Osteocyte (in vitro differentiated cells): ENCODE data around the gene CADPS2. TPM values are rescaled to one million over a fixed set of nuclear protein-coding genes. Genes with fewer than 3 reads are reported as not detected.

Source experiments
- DNase-seq: peaks from one replicate; pipeline ENCODE4 v3.0.0; 2021; ENCODE audit warnings: mixed read lengths; ENCODE audit not compliant: unreplicated experiment; ENCODE audit errors: extremely low spot score
- H3K27ac Mint-ChIP-seq: one replicate; pipeline ENCODE4 v1.8.0; 2021; ENCODE audit warnings: mild to moderate bottlenecking, mixed read lengths; ENCODE audit not compliant: unreplicated experiment
- H3K27me3 Mint-ChIP-seq: one replicate; pipeline ENCODE4 v1.8.0; 2021; ENCODE audit warnings: mixed read lengths; ENCODE audit not compliant: unreplicated experiment
- H3K36me3 Mint-ChIP-seq: one replicate; pipeline ENCODE4 v1.8.0; 2021; ENCODE audit warnings: mixed read lengths; ENCODE audit not compliant: unreplicated experiment
- H3K4me1 Mint-ChIP-seq: one replicate; pipeline ENCODE4 v1.8.0; 2021; ENCODE audit warnings: mixed read lengths; ENCODE audit not compliant: unreplicated experiment
- H3K4me3 Mint-ChIP-seq: one replicate; pipeline ENCODE4 v1.8.0; 2021; ENCODE audit warnings: mild to moderate bottlenecking, moderate library complexity, mixed read lengths; ENCODE audit not compliant: unreplicated experiment
- H3K9me3 Mint-ChIP-seq: one replicate; pipeline ENCODE4 v1.8.0; 2021; ENCODE audit warnings: mixed read lengths; ENCODE audit not compliant: unreplicated experiment
- total RNA-seq: library from RNA; stranded (reverse); gene quantifications from 2 replicates; pipeline ENCODE4 v1.2.1, GENCODE V29; 2021
- TF ChIP-seq, protein P1 (sequence below): fragments of 200-600 bp; sonication (generic); IDR thresholded peaks from 2 replicates; pipeline ENCODE4 v1.5.0; 2021; ENCODE audit warnings: antibody characterized with exemption, mild to moderate bottlenecking, moderate library complexity

The CADPS2 gene
- total RNA-seq, 1 donor from 2014 or later: 0.81 TPM

DNA sequence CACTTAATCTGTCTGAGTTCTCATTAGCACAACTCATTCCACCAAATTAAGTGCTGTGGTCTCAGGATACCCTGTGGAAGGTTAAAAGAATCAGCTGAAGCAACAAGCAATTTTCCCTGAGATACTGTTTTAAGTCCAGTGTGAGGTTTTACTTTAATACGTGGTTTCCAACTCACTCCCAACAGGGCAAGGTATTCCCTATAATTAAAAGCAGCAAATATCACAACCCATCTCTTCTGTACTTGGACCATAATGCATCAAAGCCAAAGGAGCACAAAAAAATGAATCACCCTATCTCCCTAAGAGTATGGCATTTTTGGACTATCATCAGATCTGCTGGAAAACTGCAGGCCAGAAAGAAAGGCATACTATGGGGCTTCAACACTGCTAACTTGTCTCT, 4.9 kb downstream of the CADPS2 start:
- Mint-ChIP-seq H3K9me3 (no peaks in the 10 kb centered on the region), H3K36me3 (no peaks in the 10 kb centered on the region), H3K4me3 (no peak overlapping the region), H3K27me3 (peaks cover 36% of the 10 kb centered on the region), H3K27ac (no peak overlapping the region), H3K4me1 (peaks cover 5% of the 10 kb centered on the region)
- DNase-seq: no peak
- TF ChIP-seq, protein P1, sequence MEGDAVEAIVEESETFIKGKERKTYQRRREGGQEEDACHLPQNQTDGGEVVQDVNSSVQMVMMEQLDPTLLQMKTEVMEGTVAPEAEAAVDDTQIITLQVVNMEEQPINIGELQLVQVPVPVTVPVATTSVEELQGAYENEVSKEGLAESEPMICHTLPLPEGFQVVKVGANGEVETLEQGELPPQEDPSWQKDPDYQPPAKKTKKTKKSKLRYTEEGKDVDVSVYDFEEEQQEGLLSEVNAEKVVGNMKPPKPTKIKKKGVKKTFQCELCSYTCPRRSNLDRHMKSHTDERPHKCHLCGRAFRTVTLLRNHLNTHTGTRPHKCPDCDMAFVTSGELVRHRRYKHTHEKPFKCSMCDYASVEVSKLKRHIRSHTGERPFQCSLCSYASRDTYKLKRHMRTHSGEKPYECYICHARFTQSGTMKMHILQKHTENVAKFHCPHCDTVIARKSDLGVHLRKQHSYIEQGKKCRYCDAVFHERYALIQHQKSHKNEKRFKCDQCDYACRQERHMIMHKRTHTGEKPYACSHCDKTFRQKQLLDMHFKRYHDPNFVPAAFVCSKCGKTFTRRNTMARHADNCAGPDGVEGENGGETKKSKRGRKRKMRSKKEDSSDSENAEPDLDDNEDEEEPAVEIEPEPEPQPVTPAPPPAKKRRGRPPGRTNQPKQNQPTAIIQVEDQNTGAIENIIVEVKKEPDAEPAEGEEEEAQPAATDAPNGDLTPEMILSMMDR: no peak

- no peak overlapping the region for H3K27ac Mint-ChIP-seq
- H3K4me1 Mint-ChIP-seq: no peaks in the 10 kb centered on the region
- H3K27me3 Mint-ChIP-seq: no peaks in the 10 kb centered on the region
- no peaks in the 10 kb centered on the region for H3K36me3 Mint-ChIP-seq
- H3K4me3 Mint-ChIP-seq: no peak overlapping the region
- peaks cover 33% of the 10 kb centered on the region for H3K9me3 Mint-ChIP-seq
- no peak for DNase-seq
- TF ChIP-seq, protein P1: no peak
Measured at GRCh38 chr7:122869260-122869659, 17.0 kb downstream of the CADPS2 start.

DNA sequence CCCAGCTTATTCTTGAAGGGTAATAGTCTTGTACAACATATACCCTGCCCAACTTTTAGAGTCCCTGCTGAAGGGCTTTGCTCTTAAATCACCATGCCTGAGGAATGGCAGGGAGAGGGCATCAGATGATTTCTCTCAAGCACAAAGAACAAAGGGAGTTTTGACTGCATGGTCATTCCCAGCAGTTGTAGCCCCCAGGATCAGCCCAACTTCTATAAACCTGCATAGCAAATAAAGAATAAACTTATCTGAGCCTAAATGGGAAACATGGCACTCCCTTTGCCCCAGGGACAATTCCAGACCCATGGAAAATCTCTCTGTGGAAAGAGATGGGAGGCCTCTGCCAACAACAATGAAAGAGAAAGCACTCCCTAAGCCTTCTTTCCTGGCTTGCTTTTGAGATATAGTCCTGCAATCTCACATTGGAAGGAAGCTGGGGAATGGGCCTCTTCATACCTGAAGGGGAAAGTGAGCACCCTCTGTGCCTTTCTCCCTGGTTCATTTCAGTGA, 18.7 kb downstream of the CADPS2 start:
- Mint-ChIP-seq H3K27me3 (no peaks in the 10 kb centered on the region), H3K4me1 (no peaks in the 10 kb centered on the region), H3K36me3 (no peaks in the 10 kb centered on the region), H3K9me3 (peaks cover 33% of the 10 kb centered on the region), H3K4me3 (no peak overlapping the region), H3K27ac (no peak overlapping the region)
- TF ChIP-seq, protein P1: no peak
- DNase-seq: no peak

DNA sequence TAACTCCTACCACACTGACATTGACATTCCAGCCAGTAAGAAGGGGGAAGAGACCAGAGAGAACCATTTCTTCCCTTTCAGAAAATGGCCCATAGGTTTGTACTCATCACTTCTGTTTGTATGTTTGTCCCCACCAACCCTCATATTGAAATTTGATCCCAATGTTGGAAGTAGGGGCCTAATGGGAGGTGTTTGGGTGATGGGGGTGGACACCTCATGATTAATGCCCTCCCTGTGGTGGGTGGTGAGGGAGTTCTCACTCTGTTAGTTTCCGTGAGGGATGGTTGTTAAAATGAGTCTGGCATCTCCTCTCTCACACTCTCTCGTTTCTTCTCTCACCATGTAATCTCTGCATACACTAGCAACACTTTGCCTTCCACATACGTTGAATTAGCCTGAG, 21.4 kb downstream of the CADPS2 start:
- no peak overlapping the region for H3K27ac Mint-ChIP-seq
- no peaks in the 10 kb centered on the region for H3K27me3 Mint-ChIP-seq
- no peak for DNase-seq
- H3K36me3 Mint-ChIP-seq: no peaks in the 10 kb centered on the region
- TF ChIP-seq, protein P1: no peak
- H3K4me1 Mint-ChIP-seq: no peaks in the 10 kb centered on the region
- peaks cover 22% of the 10 kb centered on the region for H3K9me3 Mint-ChIP-seq
- no peak overlapping the region for H3K4me3 Mint-ChIP-seq

GRCh38 chr7:122864016-122864415, 22.2 kb downstream of the CADPS2 start:
- no peak for DNase-seq
- H3K4me1 Mint-ChIP-seq: no peaks in the 10 kb centered on the region
- no peaks in the 10 kb centered on the region for H3K27me3 Mint-ChIP-seq
- TF ChIP-seq, protein P1: no peak
- H3K4me3 Mint-ChIP-seq: no peak overlapping the region
- H3K36me3 Mint-ChIP-seq: no peaks in the 10 kb centered on the region
- H3K9me3 Mint-ChIP-seq: peaks cover 17% of the 10 kb centered on the region
- no peak overlapping the region for H3K27ac Mint-ChIP-seq
